ENCODE results near the gene KLRB1. TPM values are rescaled to one million over a fixed set of nuclear protein-coding genes. Genes with fewer than 3 reads are reported as not detected.

The KLRB1 gene
- total RNA-seq, 1 donor from 2014 or later = not detected

Other genes starting within 250 kb of the KLRB1 start
- gene CLEC2D, start 61.8 kb upstream of the KLRB1 start, total RNA-seq = 0.64 and 0.89 TPM in 2 replicates
- not detected in 2 replicates for gene CLECL1, start 125.2 kb upstream of the KLRB1 start, total RNA-seq
- 0.39 and 1.3 TPM in 2 replicates for gene CD69, start 153.0 kb upstream of the KLRB1 start, total RNA-seq
- gene KLRF1, start 219.6 kb upstream of the KLRB1 start, total RNA-seq = not detected in 2 replicates

Measured in dermis microvascular lymphatic vessel endothelial cell (primary cell).